ENCODE measurements around the gene TFF3.

- TF ChIP-seq CTCF (conservative IDR thresholded peaks at IDR 0.05) (no peak), EZH2 (IDR thresholded peaks at IDR 0.05; ENCODE audit: low read depth) (no peak)
Observed at GRCh38 chr21:42288962-42289361, 26.2 kb downstream of the TFF3 start.
